Measurements from ENCODE around the gene ZBTB4.
A peak's percentile ranks its signal among the peaks of the same experiment; 100 is the strongest.

The ZBTB4 gene

GRCh38 chr17:7493941-7494340 lies 14.5 kb upstream of the ZBTB4 start:
- Histone ChIP-seq H3K4me2 (ENCODE audit: low read length) (no peak overlapping the region), H3K27me3 (ENCODE audit: low read depth, low read length) (no peaks in the 10 kb centered on the region), H3K9me3 (ENCODE audit: insufficient read depth, low read length) (no peaks in the 10 kb centered on the region), H4K20me1 (ENCODE audit: insufficient read depth, low read length) (peaks cover 49% of the 10 kb centered on the region), H3K27ac (ENCODE audit: low read length) (no peak overlapping the region), H3K9ac (ENCODE audit: low read length) (no peak overlapping the region), H2AFZ (ENCODE audit: low read depth, low read length) (no peak overlapping the region), H3K79me2 (ENCODE audit: low read length) (peaks cover 70% of the 10 kb centered on the region), H3K4me3 (ENCODE audit: low read length) (no peak overlapping the region), H3K36me3 (replicated peaks; ENCODE audit: low read depth, low read length) (peaks cover 30% of the 10 kb centered on the region), H3K4me1 (ENCODE audit: low read length) (no peaks in the 10 kb centered on the region)
- TF ChIP-seq CTCF (IDR thresholded peaks at IDR 0.05; ENCODE audit: low read depth, low read length) (no peak), EZH2phosphoT487 (IDR thresholded peaks at IDR 0.05; ENCODE audit: low read depth) (no peak)

DNA sequence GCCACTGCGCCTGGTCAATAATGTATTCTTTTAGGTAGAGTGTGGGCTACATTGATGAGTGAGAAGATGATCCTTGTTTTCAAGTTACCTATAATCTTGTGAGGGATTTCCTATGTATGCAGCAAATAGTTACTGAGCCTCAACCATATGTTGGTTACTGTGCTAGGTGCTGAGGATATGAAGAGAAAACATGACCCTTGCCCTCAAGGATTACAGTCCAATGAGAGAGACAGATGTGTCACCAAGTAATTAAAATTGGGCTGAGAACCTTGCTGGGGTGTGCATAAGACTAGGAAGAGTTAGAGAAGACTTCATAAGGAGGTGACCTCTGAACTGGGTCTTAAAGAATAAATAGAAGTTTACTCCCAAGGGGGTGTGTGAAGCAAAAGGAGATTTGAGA lies 12.2 kb upstream of the ZBTB4 start:
- H3K4me1 ChIP-seq (ENCODE audit: low read length), result no peaks in the 10 kb centered on the region; the same call in 1 of the 2 replicates
- peaks cover 53% of the 10 kb centered on the region for H4K20me1 ChIP-seq (ENCODE audit: insufficient read depth, low read length)
- H3K9ac ChIP-seq (ENCODE audit: low read length), result no peak overlapping the region
- peaks cover 18% of the 10 kb centered on the region for H3K36me3 ChIP-seq (replicated peaks; ENCODE audit: low read depth, low read length)
- no peak for TF ChIP-seq EZH2phosphoT487 (IDR thresholded peaks at IDR 0.05; ENCODE audit: low read depth)
- no peak for TF ChIP-seq CTCF (IDR thresholded peaks at IDR 0.05; ENCODE audit: low read depth, low read length)
- no peak overlapping the region for H3K27ac ChIP-seq (ENCODE audit: low read length)
- no peaks in the 10 kb centered on the region for H3K9me3 ChIP-seq (ENCODE audit: insufficient read depth, low read length)
- H2AFZ ChIP-seq (ENCODE audit: low read depth, low read length), result no peak overlapping the region
- no peak overlapping the region for H3K4me2 ChIP-seq (ENCODE audit: low read length)
- no peaks in the 10 kb centered on the region for H3K27me3 ChIP-seq (ENCODE audit: low read depth, low read length)
- no peak overlapping the region for H3K4me3 ChIP-seq (ENCODE audit: low read length)
- peaks cover 94% of the 10 kb centered on the region for H3K79me2 ChIP-seq (ENCODE audit: low read length)

DNA sequence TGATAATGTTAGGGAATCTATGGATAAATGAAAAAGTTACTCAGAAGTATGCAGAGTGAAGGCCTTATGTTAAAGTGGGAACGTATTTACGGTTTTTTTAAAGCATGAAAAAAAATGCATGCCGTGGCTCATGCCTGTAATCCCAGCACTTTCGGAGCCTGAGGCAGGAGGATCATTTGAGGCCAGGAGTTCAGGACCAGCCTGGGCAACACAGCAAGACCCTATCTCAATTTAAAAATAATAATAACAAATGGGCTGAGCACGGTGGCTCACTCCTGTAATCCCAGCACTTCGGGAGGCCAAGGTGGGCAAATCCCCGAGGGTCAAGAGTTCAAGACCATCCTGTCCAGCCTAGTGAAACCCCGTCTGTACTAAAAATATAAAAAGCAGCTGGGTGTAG lies 10.7 kb upstream of the ZBTB4 start:
- Histone ChIP-seq H3K36me3 (replicated peaks; ENCODE audit: low read depth, low read length) (peaks cover 13% of the 10 kb centered on the region), H3K9me3 (ENCODE audit: insufficient read depth, low read length) (no peaks in the 10 kb centered on the region), H3K4me2 (ENCODE audit: low read length) (no peak overlapping the region), H4K20me1 (ENCODE audit: insufficient read depth, low read length) (peaks cover 58% of the 10 kb centered on the region), H3K27ac (ENCODE audit: low read length) (no peak overlapping the region), H3K4me1 (ENCODE audit: low read length) (peaks cover 9% of the 10 kb centered on the region), H3K79me2 (ENCODE audit: low read length) (peaks cover 100% of the 10 kb centered on the region), H3K27me3 (ENCODE audit: low read depth, low read length) (no peaks in the 10 kb centered on the region), H3K9ac (ENCODE audit: low read length) (no peak overlapping the region), H3K4me3 (ENCODE audit: low read length) (no peak overlapping the region), H2AFZ (ENCODE audit: low read depth, low read length) (no peak overlapping the region)
- TF ChIP-seq CTCF (IDR thresholded peaks at IDR 0.05; ENCODE audit: low read depth, low read length) (no peak), EZH2phosphoT487 (IDR thresholded peaks at IDR 0.05; ENCODE audit: low read depth) (no peak)

DNA sequence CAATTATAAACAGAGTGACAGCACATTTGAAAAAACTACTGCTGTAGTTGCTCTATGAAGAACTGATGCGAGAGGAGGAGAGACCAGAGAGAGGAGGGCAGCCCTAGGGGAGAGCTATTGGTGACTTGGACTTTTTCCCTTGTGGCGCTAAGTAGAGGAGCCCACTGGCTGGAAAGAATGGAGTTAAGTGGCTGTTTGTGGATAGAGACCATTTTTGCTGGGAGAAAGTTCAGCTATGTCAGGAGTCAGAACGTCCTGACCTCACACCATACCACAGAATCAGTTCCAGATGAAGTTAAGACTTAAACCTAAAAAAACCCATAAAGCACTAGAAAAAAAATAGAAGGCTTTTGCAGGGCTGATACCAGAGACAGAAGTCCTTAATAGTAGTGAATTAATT lies 6.8 kb upstream of the ZBTB4 start:
- H3K4me3 ChIP-seq (ENCODE audit: low read length), result peak overlapping the region; percentile 100
- peaks cover 13% of the 10 kb centered on the region for H3K4me1 ChIP-seq (ENCODE audit: low read length)
- H3K79me2 ChIP-seq (ENCODE audit: low read length), result peaks cover 66% of the 10 kb centered on the region
- peaks cover 33% of the 10 kb centered on the region for H4K20me1 ChIP-seq (ENCODE audit: insufficient read depth, low read length)
- H3K27me3 ChIP-seq (ENCODE audit: low read depth, low read length), result no peaks in the 10 kb centered on the region
- H3K9ac ChIP-seq (ENCODE audit: low read length), result peak overlapping the region; percentile 40
- H3K9me3 ChIP-seq (ENCODE audit: insufficient read depth, low read length), result no peaks in the 10 kb centered on the region
- peak overlapping the region; percentile 80 for H3K4me2 ChIP-seq (ENCODE audit: low read length)
- H3K36me3 ChIP-seq (replicated peaks; ENCODE audit: low read depth, low read length), result peaks cover 4% of the 10 kb centered on the region
- no peak overlapping the region for H2AFZ ChIP-seq (ENCODE audit: low read depth, low read length)
- no peak overlapping the region for H3K27ac ChIP-seq (ENCODE audit: low read length)
- no peak for TF ChIP-seq CTCF (IDR thresholded peaks at IDR 0.05; ENCODE audit: low read depth, low read length)
- TF ChIP-seq EZH2phosphoT487 (IDR thresholded peaks at IDR 0.05; ENCODE audit: low read depth), result no peak
